ENCODE data around the gene SRBD1. TPM values are rescaled to one million over a fixed set of nuclear protein-coding genes. Genes with fewer than 3 reads are reported as not detected.

The SRBD1 gene
- total and polyA plus RNA-seq, 4 donors: 4.0 to 22.2 (median 10.0) TPM

- H3K4me3 ChIP-seq (ENCODE audit: low read depth in 1 of 3, low read length in 3 of 3): no peak overlapping the region
- TF ChIP-seq ZBTB33 (IDR thresholded peaks at IDR 0.05): no peak
- no peak for TF ChIP-seq FOXA1 (IDR thresholded peaks at IDR 0.05)
- no peak for TF ChIP-seq ATF3 (IDR thresholded peaks at IDR 0.05)
- TF ChIP-seq MAX (IDR thresholded peaks at IDR 0.05): no peak
- no peak for TF ChIP-seq REST (IDR thresholded peaks at IDR 0.05)
- TF ChIP-seq CTCF (IDR thresholded peaks at IDR 0.05; ENCODE audit: low read depth, low read length, missing input control): no peak
- no peak for TF ChIP-seq TAF1 (conservative IDR thresholded peaks at IDR 0.05)
- TF ChIP-seq JUND (IDR thresholded peaks at IDR 0.05): no peak
- TF ChIP-seq RXRA (IDR thresholded peaks at IDR 0.05): no peak
- no peak for TF ChIP-seq SP1 (IDR thresholded peaks at IDR 0.05)
- no peak for TF ChIP-seq RAD21 (IDR thresholded peaks at IDR 0.05)
- H3K27ac ChIP-seq (ENCODE audit: low read depth in 1 of 2, low read length in 2 of 2): no peak overlapping the region
- H3K9me3 ChIP-seq (ENCODE audit: control insufficient read depth in 4 of 4, low read length in 3 of 4): no peaks in the 10 kb centered on the region
- H3K36me3 ChIP-seq (ENCODE audit: control insufficient read depth in 4 of 4, insufficient read depth in 3 of 4, low read depth in 1 of 4, low read length in 3 of 4): peaks cover 2 to 15% (median 11%) of the 10 kb centered on the region in 4 donors
- H3K9ac ChIP-seq (ENCODE audit: low read depth in 1 of 2, low read length in 2 of 2): no peak overlapping the region
- 45% methylated on average over 2 of the region's 2 CpGs for WGBS
- H3K27me3 ChIP-seq (ENCODE audit: control insufficient read depth in 4 of 4, insufficient read depth in 4 of 4, low read length in 3 of 4): no peaks in the 10 kb centered on the region
- H3K4me1 ChIP-seq (ENCODE audit: control insufficient read depth in 4 of 4, insufficient read depth in 4 of 4, low read length in 3 of 4): no peaks in the 10 kb centered on the region
- DNase-seq (ENCODE audit: low spot score): no peak
These were observed 56.9 kb downstream of the SRBD1 start for GRCh38 chr2:45554073-45554741.

GRCh38 chr2:45551862-45552261, 59.2 kb downstream of the SRBD1 start:
- H3K27me3 ChIP-seq (ENCODE audit: control insufficient read depth in 4 of 4, insufficient read depth in 4 of 4, low read length in 3 of 4): no peaks in the 10 kb centered on the region
- H3K4me1 ChIP-seq (ENCODE audit: control insufficient read depth in 4 of 4, insufficient read depth in 4 of 4, low read length in 3 of 4): no peaks in the 10 kb centered on the region
- WGBS: 94% methylated on average over 5 of the region's 5 CpGs
- no peak for TF ChIP-seq FOXA2 (IDR thresholded peaks at IDR 0.05)
- TF ChIP-seq RAD21 (IDR thresholded peaks at IDR 0.05): no peak
- TF ChIP-seq NR2F2 (IDR thresholded peaks at IDR 0.05): no peak
- no peak for TF ChIP-seq GABPA (IDR thresholded peaks at IDR 0.05 in 1 of 2, conservative IDR thresholded peaks at IDR 0.05 in 1 of 2)
- no peak for TF ChIP-seq JUND (IDR thresholded peaks at IDR 0.05)
- TF ChIP-seq TAF1 (conservative IDR thresholded peaks at IDR 0.05): no peak
- TF ChIP-seq ATF3 (IDR thresholded peaks at IDR 0.05): no peak
- no peak for TF ChIP-seq EGR1 (IDR thresholded peaks at IDR 0.05; ENCODE audit: low read depth in 2 of 2)
- no peak for TF ChIP-seq RXRA (IDR thresholded peaks at IDR 0.05)
- H3K36me3 ChIP-seq (ENCODE audit: control insufficient read depth in 4 of 4, insufficient read depth in 3 of 4, low read depth in 1 of 4, low read length in 3 of 4): peaks cover 2 to 19% (median 13%) of the 10 kb centered on the region in 4 donors
- no peaks in the 10 kb centered on the region for H3K9me3 ChIP-seq (ENCODE audit: control insufficient read depth in 4 of 4, low read length in 3 of 4)
- no peak for DNase-seq (ENCODE audit: low spot score)
- no peak overlapping the region for H3K27ac ChIP-seq (ENCODE audit: low read depth in 1 of 2, low read length in 2 of 2)
- no peak overlapping the region for H3K9ac ChIP-seq (ENCODE audit: low read depth in 1 of 2, low read length in 2 of 2)
- no peak overlapping the region for H3K4me3 ChIP-seq (ENCODE audit: low read depth in 1 of 3, low read length in 3 of 3)
